AG08395 (cell line): Measurements from ENCODE around the gene ITGAL.

ENCODE experiments used
- DNase-seq: peaks from one replicate; pipeline ENCODE4 v3.0.0; 2012; ENCODE audit warnings: mixed read lengths, low spot score

Gene ITGAL

DNA sequence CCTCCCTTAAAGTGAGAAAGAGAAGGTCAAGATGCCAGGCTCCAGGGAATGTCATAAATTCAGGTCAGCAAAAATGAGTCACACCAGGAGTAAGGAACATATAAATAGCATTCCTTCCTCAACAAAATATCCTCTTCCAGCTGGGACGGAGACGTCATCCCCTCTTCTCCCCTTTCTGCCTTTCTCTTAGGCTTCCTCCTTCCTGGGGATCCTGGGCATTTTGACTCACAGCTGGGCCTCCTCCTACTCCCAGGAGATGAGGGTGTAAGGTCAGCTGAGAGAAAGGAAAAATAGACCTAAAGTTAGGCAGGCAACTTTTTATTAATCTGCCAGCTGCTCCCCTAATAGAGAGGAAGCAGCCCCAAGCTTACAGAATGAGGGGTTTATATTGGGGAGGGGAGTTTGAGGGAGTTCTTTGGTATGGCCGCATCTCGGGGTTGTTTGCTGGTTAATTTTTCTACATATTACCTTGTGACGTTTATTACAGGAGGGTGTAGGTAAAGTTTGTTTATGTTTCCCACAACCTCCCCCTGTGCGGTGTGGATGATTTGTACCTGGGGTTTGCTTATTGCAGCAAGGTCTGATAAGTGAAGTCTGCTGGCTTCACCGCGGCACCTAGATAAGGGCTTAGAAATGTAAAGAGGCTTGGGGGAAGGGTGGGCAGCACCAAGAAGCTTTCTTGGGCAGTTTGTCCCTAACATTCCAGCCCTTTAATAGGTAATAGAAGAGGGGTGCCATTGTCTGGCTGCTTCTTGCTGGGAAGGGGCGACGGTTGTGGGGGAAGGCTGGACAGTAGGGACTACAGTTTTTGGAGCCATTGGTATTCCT, 69.2 kb downstream of the ITGAL start:
- peak; percentile 51 for DNase-seq

DNA sequence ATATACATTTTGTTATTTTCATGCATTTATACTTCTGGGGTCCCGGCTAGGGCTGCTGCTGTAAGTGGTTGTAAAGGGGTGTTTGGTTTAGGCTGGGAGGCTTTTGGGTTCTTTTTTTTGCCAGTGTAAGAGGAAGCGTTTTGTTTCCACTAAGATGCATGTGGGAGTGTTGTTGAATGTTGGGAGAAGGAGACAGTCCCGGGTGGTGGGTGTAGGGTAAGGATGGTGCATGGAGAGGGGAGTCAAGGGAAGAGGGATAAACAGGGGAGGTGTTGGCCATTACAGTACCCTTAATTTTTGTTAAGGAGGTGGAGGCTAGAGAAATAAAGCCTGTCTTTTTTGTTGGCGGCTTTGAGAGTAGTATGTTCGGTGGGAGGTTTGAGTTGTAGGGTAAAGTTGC, 70.5 kb downstream of the ITGAL start:
- DNase-seq: no peak

DNA sequence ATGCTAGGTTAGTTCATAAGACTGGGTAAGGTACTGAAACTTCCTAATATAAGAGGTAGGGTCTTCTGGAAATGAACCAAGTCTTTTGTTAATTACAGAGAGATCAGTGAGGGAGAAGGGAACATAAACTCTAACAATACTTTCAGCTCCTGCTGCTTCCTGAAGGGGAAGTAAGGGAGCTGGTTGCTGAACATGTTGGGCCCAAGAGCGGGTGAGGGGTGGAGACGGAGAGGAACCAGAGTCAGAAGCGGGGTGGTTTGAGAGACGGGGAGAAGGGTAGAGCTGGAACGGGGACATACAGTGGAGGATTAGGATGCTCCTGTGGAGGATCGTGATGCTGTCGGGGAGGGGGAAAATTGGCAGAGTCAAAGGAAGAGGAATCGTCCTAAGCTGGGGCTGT, 73.6 kb downstream of the ITGAL start:
- DNase-seq: no peak

DNA sequence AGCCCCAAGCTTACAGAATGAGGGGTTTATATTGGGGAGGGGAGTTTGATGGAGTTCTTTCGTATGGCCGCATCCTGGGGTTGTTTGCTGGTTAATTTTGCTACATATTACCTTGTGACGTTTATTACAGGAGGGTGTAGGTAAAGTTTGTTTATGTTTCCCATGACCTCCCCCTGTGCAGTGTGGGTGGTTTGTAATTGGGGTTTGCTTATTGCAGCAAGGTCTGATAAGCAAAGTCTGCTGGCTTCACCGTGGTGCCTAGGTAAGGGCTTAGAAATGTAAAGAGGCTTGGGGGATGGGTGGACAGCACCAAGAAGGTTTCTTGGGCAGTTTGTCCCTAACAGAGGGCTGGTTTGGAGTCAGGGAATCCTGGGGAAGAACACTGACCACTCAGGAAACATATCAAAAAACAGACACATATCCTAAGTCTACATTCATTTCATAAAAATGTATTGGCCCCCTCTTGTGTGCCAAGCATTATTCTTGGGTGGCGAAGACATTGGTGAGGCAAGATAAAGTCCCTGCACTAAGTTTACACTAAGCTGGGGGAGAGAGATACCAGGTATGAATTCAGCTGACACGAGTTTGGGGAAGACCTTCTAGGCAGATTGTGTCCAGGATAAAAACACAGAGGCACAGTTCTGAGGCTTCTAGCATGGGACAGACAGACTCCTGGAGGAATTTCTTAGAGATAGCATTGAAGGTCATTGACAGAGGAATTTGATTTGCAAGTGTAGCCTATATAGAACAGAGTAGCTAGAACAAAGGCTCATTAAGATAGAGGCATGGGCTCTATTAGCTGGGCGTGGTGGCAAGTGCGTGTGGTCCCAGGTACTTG, 76.1 kb downstream of the ITGAL start:
- no peak for DNase-seq

DNA sequence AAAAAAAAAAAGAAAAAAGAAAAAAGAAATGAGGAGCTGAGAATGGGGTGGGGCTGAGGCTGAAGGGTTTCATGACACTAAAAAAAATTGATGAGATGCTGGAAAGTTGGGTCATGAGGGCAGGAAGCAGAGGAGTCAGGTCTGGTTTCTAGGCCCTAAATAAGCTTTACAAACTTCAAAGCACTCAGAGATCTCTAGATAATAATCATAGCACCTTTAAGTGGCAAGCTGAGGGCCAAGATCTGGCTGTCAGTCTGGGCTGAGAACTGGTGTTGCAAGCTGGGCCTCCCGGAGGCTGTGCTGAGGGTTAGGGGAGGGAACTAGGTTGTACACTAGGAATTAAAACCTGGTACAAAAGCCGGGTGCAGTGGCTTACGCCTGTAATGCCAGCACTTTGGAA, 79.2 kb downstream of the ITGAL start:
- no peak for DNase-seq

DNA sequence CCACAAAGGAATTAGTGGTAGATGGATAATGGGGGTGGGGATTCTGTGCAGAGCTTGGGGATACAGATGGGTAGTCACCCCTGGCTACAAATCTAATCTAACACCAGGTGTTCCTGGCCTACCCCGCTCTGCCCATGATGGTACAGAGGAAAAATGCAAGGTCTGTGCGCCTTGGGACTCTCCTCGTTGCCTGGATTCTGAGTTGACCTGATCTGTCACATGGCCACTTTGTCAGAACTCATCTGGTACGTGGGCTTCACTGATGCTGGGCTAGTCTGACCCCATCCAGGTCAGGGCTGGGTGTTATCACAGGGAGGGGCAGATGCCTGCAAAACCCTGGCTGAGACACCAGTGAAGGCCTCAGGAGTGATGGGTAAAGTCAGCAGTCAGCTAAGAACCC, 80.4 kb downstream of the ITGAL start:
- DNase-seq: no peak

DNA sequence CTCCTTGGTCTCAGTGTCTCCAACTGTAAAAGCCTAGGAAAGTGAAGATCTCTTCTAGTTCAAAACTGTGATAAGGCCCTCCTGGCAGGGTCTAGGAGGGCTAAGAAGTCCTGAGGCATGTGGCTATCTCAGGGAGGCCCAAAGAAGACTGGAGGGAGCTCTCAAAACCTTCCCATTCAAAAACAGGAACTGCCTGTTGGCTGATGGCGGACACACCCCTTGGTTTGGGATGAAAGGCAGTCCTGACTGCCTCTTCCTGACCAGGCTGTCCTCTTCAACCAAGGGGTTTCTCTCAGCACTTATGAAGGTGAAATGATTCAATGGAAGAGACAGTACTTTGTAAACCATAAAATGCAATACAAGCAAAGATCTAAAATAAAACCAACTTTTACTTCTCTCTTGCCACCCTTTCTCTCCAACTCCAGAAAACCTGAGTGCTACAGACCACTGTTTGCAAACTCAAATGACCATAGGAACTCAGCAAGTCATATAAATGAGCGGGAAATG, 80.9 kb downstream of the ITGAL start:
- no peak for DNase-seq

DNA sequence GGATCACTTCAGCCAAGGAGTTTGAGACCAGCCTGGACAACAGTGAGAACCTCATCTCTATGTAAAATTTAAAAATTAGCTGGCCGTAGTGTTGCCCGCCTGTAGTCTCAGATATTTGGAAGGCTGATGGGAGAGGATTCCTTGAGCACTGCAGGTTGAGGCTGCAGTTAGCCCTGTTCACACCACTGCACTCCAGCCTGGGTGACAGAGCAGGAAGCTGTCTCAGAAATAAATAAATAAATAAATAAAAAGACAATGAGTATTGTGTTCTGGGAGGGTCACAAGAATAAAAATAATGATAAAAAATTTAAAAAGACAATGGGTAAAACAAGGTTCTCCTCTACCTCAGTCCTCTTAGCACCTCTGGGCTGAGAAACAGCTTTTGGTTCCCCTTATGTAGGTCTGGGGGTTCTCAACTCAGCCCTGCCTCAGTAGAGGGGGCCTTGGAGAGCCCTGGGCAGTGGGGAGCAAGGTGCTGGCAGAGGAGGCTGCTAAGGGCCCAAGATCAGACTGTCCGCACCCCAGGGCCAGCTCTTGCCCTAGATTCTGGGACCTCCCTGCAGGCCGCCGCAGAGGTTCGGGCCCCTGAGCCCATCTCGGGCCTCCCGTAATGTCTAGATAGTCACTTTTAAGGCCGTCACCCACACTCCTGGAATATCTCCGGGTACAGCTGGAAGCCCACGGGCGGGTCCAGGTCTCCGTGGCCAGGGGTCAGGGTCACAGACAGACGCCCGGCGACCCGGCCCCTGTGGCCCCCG, 82.2 kb downstream of the ITGAL start:
- DNase-seq: no peak

DNA sequence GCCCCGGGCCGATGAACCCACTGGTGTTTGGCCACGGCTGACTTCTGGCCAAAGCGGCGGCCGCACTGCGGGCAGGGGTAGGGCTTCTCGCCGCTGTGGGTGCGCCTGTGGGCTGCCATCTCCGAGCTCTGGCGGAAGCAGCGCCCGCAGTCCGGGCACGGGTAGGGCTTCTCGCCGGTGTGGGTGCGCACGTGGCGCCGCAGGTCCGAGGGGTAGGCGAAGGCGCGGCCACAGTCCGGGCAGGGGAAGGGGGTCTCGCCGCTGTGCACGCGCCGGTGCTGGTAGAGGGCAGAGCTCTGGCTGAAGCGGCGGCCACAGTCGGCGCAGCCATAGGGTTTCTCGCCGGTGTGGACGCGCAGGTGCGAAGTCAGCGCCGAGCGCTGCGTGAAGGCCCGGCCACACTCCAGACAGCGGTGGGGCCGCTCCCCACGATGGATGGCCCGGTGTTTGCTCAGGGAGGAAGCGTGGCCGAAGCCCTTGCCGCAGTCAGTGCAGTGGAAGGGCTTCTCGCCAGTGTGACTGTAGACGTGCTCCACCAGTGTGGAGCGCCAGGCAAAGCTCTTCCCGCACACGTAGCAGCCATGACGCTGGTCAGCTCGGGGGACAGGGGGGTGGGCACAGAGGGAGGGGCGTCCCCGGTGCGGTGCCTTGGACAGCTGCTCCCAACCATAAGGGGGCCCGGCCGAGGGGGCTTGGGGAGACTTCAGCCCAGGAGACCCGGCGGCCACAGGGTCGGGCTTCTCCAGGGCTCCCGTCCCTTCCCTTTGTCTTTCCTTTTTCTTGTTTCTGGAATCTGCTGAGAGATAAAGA, 83.0 kb downstream of the ITGAL start:
- no peak for DNase-seq

DNA sequence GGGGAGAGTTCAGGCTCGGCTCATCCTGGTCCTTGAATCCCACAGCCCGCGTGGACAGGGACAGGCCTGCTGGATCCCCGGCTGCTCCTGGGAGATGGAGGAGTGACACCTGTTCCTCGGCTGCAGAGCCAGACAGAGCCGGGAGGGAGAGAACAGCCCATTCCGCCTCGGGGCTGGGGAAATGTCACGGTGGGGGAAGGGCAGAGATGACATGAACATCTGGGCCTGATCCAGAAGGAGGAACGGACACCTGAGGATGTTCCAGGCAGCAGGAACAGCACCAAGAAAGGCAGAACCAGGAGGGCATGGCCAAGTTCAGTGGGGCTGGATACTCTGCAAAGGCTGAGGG, 83.6 kb downstream of the ITGAL start:
- DNase-seq: no peak

DNA sequence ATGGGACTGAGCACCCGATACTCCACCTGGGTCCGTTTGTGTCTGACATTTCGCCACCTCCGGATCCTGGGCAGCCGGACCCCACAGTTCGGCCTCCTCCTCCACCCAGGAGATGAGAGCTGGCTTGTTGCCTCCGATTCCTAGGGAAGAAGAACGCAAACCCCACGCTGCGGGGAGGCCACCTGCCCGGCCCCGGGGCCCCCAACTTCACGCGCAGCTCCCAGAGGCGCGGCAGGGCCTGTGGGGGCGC, 85.1 kb downstream of the ITGAL start:
- DNase-seq: no peak

DNA sequence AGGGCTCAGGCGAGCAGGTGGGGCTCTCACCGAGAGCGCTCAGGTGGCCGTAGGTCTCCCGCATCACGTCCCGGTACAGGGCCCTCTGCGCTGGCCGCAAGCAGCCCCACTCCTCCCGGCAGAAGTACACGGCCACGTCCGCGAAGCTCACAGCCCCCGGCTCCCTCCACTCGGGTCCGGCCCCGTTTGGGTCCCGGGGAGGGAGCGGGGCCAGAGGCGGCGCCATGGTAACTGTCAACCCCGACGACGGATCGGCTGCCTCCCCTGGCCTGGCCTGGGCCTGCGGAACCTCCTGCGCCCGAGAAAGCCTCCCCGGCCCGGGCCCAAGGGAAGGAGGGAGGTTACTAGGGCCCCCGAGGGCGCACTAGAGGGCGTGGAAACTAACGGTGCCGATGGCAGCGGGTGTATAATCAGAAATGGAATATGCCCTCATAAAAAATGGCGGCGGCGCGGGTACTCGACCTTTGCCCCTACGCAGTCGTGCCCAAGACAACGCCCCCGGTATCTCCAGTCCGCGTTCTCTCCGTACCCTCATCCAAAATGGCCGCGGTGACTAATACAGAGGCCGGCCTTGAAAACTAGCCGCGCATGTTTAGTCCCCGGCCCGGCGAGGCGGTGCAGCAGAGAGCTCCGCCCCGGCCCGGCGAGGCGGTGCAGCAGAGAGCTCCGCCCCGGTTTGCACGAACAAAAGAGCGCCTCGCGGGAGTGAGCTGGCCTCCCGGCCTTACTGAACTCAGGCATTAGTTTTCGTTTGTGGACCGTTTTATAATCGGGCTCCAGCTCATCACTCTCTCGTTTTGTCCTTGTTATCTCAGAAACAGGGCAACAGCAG, 85.6 kb downstream of the ITGAL start, which contains the start of gene ZNF764:
Gene ZNF764, minus strand, starts transcription at position 418 of the 832 bp plus-strand sequence. Its CDS starts 192 bp downstream, at position 226.
- peak; percentile 98 for DNase-seq

DNA sequence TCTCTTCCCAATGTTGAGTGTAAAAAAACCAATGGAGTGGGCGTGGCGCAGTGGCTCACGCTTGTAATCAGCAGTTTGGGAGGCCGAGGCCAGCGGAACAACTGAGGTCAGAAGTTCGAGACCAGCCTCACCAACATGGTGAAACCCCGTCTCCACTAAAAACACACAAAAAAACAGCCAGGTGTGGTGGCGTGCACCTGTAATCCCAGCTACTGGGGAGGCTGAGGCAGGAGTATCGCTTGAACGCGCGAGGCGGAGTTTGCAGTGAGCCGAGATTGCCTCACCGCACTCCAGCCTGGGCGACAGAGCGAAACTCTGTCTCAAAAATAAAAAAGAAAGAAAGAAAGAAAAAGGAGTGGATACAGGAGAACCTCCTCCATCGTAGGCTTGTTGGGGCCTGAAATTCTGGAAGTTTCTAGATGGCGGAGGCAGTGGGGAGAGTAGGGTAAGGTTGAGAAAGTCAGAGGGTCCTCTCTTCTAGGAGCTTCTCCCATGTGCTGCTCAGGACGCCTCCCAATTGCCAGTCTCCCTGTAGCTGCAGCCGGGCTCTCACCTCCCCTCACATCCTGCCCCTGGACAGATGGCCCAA, 86.3 kb downstream of the ITGAL start:
- no peak for DNase-seq

DNA sequence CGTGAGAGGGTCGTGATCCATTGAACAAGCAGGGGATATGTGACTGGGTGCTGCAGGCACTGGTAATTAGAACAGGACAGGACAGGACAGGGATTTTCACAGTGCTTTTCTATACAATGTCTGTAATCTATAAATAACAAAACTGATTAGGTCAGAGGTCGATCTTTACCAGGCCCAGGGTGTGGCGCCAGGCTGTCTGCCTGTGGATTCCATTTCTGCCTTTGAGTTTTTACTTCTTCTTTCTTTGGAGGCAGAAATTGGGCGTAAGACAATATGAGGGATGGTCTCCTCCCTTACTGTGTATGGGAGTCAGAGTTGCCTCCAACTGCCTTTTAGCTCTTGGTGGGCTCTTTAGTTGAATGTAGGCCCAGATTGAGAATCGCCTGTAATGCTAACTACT, 87.1 kb downstream of the ITGAL start:
- DNase-seq: no peak

DNA sequence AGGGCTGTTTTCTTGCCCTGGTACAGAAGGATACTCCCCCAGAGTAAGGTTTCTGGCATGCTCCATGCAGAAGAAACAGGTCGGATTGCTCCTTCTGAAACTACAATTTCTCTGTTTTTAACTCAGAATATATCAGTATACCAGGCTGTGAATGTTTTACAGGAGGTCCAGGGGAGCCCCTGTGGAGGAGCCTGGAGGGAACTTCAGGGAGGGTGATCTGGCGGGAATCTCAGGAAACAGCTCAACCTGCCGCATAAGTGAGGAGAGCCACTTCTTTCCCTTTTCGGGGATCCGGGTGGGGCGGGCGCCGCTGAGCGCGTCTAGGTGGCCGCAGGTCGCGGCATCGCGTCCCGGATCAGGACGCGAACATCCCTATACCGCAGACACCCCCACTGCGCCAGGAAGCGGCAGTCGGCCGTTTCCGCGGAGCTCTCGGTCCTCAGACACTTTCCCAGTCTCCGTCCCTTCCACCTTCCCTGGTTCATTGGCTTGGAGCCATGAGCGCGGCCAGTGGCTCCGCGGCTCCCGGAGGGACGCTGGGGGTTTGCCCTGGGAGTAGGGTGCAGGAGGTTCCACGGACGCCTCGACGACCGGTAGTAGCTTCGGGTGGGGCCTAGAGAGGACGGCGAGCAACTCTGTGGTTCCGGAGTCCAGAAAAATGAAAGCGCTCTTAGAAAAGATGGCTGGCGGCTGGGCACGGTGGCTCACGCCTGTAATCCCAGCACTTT, 88.7 kb downstream of the ITGAL start:
- no peak for DNase-seq

DNA sequence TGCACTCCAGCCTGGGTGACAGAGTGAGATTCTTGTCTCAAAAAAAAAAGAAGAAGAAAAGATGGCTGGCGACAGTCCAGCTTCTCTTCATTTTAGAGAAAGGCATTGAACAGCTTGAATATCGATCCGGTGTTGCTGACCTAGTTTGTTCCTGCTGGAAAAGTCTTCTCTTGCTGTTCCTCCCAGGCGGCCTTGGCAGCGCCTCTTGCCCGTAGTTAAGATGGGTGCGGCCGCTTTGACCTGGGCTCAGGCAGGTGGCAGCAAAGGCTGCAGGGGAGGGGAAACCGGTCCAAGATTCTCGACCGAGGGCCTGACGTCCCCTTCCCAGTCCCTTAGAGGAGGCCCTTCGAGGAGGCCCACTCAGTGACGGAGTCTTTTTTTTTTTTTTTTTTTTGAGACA, 89.5 kb downstream of the ITGAL start:
- DNase-seq: no peak

DNA sequence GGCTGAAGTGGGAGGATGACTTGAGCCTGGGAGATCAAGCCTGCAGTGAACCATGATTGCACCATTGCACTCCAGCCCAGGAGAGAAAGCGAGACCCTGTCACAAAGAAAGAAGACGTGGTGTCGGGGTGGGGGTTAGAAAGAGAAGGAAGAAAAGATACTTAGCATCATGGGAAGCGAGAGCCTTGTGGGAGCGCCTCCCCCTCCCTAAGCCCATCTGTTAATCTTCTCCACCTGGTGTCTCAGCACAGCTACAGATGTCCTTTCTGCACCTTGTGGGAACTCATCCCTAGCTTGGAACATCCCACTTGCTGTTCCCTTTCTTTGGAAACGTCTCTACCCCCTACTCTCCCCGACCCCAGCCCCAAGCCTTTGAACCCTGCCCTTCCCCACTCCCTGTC, 93.0 kb downstream of the ITGAL start:
- no peak for DNase-seq

DNA sequence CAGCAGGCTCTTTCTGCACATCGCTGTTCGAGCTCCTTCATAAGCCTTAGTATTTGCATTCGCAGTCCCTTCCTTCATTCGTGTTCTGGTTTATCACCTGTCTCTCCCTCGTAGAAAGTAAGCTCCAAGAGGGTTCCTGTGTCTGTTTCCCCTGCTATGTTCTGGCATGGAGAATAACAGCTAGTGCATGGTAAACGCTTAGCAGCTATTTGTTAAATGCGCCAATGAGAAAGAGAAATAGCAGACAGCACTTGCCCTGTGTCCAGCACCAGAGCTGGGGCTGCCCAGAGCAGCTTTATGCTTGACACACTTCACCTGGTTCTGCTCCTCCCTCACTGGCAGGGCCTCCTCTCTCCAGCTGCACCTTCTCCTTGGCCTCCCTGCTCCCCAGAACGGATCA, 93.4 kb downstream of the ITGAL start:
- no peak for DNase-seq

DNA sequence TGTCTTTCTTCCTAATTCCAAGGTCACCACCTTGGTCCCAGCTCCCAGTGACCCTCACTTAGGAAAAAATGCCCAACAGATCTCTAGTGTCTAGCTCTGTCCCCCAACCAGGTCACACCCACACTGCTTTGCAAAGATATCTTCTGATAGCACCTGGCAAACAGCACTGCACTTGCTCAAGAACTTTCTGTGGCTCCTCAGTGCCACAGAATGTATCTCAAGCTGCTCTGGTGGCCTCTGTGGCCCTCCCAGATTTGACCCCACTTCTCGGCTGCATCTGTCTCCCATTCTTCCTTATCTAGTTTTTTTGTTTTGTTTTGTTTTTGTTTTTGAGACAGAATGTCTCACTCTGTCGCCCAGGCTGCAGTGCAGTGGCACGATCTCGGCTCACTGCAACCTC, 94.0 kb downstream of the ITGAL start:
- no peak for DNase-seq
